Measurements from ENCODE around the gene PLXNC1.

GRCh38 chr12:94255006-94255405, 106.6 kb downstream of the PLXNC1 start:
- TF ChIP-seq CTCF (IDR thresholded peaks at IDR 0.05; ENCODE audit: low read depth, low read length, missing input control) (no peak), ATF3 (IDR thresholded peaks at IDR 0.05) (no peak), MAX (IDR thresholded peaks at IDR 0.05) (no peak)
